Fibroblast of skin of abdomen (primary cell): ENCODE results near the gene DNAJC5G. TPM values are rescaled to one million over a fixed set of nuclear protein-coding genes. Genes with fewer than 3 reads are reported as not detected.

Source experiments
- DNase-seq: peaks from one replicate; pipeline ENCODE4 v3.0.0-alpha.2; 2013
- polyA plus RNA-seq, 2 experiments: library from polyadenylated mRNA; unstranded; fragments of 120-200 nt; gene quantifications; one replicate each; pipeline ENCODE4 v1.2.1, GENCODE V29; 2013; ENCODE audit not compliant: insufficient read length in 2 of 2

DNAJC5G gene
- not detected for polyA plus RNA-seq (2013, experiment 1 of 2; ENCODE audit: insufficient read length)
- not detected for polyA plus RNA-seq (2013, experiment 2 of 2; ENCODE audit: insufficient read length)

- no peak for DNase-seq
These were observed at the start of gene DNAJC5G for GRCh38 chr2:27275211-27276150. TSS of gene DNAJC5G (plus strand) at chr2:27275433. CDS start at chr2:27276729, 1,296 bp downstream.

- no peak for DNase-seq
These were observed 49.7 kb upstream of the DNAJC5G start for GRCh38 chr2:27225526-27225925.

- DNase-seq, result no peak
These were observed 47.7 kb upstream of the DNAJC5G start for GRCh38 chr2:27227501-27227900.

GRCh38 chr2:27231921-27232320 is 43.3 kb upstream of the DNAJC5G start:
- no peak for DNase-seq

- DNase-seq, result no peak
These were observed 41.9 kb upstream of the DNAJC5G start for GRCh38 chr2:27233341-27233740.

GRCh38 chr2:27236136-27236535 is 39.1 kb upstream of the DNAJC5G start:
- DNase-seq, result no peak

- DNase-seq, result no peak
These were observed 38.6 kb upstream of the DNAJC5G start for GRCh38 chr2:27236626-27237025.

- DNase-seq, result no peak
These were observed 37.8 kb upstream of the DNAJC5G start for GRCh38 chr2:27237341-27237945.

GRCh38 chr2:27238976-27239375 is 36.3 kb upstream of the DNAJC5G start:
- no peak for DNase-seq

GRCh38 chr2:27240406-27240805 is 34.8 kb upstream of the DNAJC5G start:
- DNase-seq, result no peak

GRCh38 chr2:27241761-27242613 is 33.2 kb upstream of the DNAJC5G start:
- DNase-seq, result no peak

- no peak for DNase-seq
These were observed 32.6 kb upstream of the DNAJC5G start for GRCh38 chr2:27242614-27242951.

- no peak for DNase-seq
These were observed 31.7 kb upstream of the DNAJC5G start for GRCh38 chr2:27243391-27244130.

GRCh38 chr2:27245116-27245515 is 30.1 kb upstream of the DNAJC5G start:
- no peak for DNase-seq

- DNase-seq, result no peak
These were observed 29.6 kb upstream of the DNAJC5G start for GRCh38 chr2:27245626-27246025.

- DNase-seq, result no peak
These were observed 27.3 kb upstream of the DNAJC5G start for GRCh38 chr2:27247893-27248292.

- no peak for DNase-seq
These were observed 25.9 kb upstream of the DNAJC5G start for GRCh38 chr2:27249159-27249890.

GRCh38 chr2:27249891-27250651 is 25.2 kb upstream of the DNAJC5G start:
- peak; percentile 29 for DNase-seq

- no peak for DNase-seq
These were observed 24.4 kb upstream of the DNAJC5G start for GRCh38 chr2:27250652-27251379.

GRCh38 chr2:27251766-27252165 is 23.5 kb upstream of the DNAJC5G start:
- DNase-seq, result no peak
